ENCODE measurements around the gene USP25.

GRCh38 chr21:15713412-15713811, 16.4 kb upstream of the USP25 start:
- TF ChIP-seq CTCF (IDR thresholded peaks at IDR 0.05) (no peak), EZH2 (IDR thresholded peaks at IDR 0.05; ENCODE audit: borderline replicate concordance, insufficient read depth, low read depth, low read length, poor library complexity, severe bottlenecking) (no peak)

All from B cell (primary cell).